Frontal cortex (tissue), 4 donors: ENCODE data around the gene TMEM192. TPM values are rescaled to one million over a fixed set of nuclear protein-coding genes. Genes with fewer than 3 reads are reported as not detected.
"Not testable (repeated sequence)": the region's sequence is repeated elsewhere in the genome, so short reads cannot be mapped to it uniquely, and the experiment has no call there.

ENCODE experiments used
- DNase-seq, 2 donors: peaks; one replicate each; pipeline ENCODE4 v3.0.0; 2012; ENCODE audit warnings: low spot score in 2 of 2
- FAIRE-seq: peaks from 2 replicates; lab custom pipeline; 2012; peaks lifted over from hg19 to GRCh38; lab: Jason Lieb, UNC
- total RNA-seq: library from RNA; depleted of rRNA; stranded (reverse); fragments of >200 nt; gene quantifications from one replicate; pipeline ENCODE4 v1.2.3, GENCODE V29; 2014
- donor health status: control.
- donor health status: control.
- donor health status: control.

Gene TMEM192
- 9.4 TPM for total RNA-seq

- FAIRE-seq, result no peak
These were observed at the start of gene TMEM192 for GRCh38 chr4:165112368-165113121. TMEM192 (minus strand) TSS chr4:165112860; CDS start chr4:165112773, 87 bp downstream.

GRCh38 chr4:165158762-165159161 lies 46.1 kb upstream of the TMEM192 start:
- no peak for DNase-seq
- no peak for FAIRE-seq

More at GRCh38 chr4:165112368-165113121, at the start of gene TMEM192:
- DNase-seq, result peak; percentile 93

- FAIRE-seq (no peak), DNase-seq (no peak)
These were observed 44.2 kb upstream of the TMEM192 start for GRCh38 chr4:165156906-165157305.

GRCh38 chr4:165154482-165154881 lies 41.8 kb upstream of the TMEM192 start:
- no peak for DNase-seq
- no peak for FAIRE-seq

GRCh38 chr4:165152527-165152926 lies 39.9 kb upstream of the TMEM192 start:
- DNase-seq (no peak), FAIRE-seq (no peak)

GRCh38 chr4:165151734-165152133 lies 39.1 kb upstream of the TMEM192 start:
- DNase-seq (no peak), FAIRE-seq (no peak)

- FAIRE-seq, result no peak
These were observed 37.9 kb upstream of the TMEM192 start for GRCh38 chr4:165150545-165150944.

GRCh38 chr4:165138843-165139242 lies 26.2 kb upstream of the TMEM192 start:
- FAIRE-seq (no peak), DNase-seq (no peak)

More at GRCh38 chr4:165150545-165150944, 37.9 kb upstream of the TMEM192 start:
- DNase-seq, result no peak

GRCh38 chr4:165137205-165137604 lies 24.5 kb upstream of the TMEM192 start:
- FAIRE-seq, result no peak
- DNase-seq, result no peak

GRCh38 chr4:165136529-165136928 lies 23.9 kb upstream of the TMEM192 start:
- FAIRE-seq (no peak), DNase-seq (no peak)

- no peak for FAIRE-seq
- no peak for DNase-seq
These were observed 20.5 kb upstream of the TMEM192 start for GRCh38 chr4:165133150-165133549.

GRCh38 chr4:165131247-165131832 lies 18.7 kb upstream of the TMEM192 start:
- FAIRE-seq, result peak; percentile 74
- DNase-seq, result peak; percentile 49 to 62

- DNase-seq, result no peak
These were observed 17.3 kb upstream of the TMEM192 start for GRCh38 chr4:165129924-165130323.

GRCh38 chr4:165125869-165126499 lies 13.3 kb upstream of the TMEM192 start:
- not testable (repeated sequence) for DNase-seq, FAIRE-seq

More at GRCh38 chr4:165129924-165130323, 17.3 kb upstream of the TMEM192 start:
- no peak for FAIRE-seq

- no peak for DNase-seq
- FAIRE-seq, result no peak
These were observed 11.8 kb upstream of the TMEM192 start for GRCh38 chr4:165124488-165124887.

GRCh38 chr4:165118256-165118909 lies 5.7 kb upstream of the TMEM192 start:
- FAIRE-seq (no peak), DNase-seq (no peak)

GRCh38 chr4:165115301-165115700 lies 2.6 kb upstream of the TMEM192 start:
- DNase-seq (no peak), FAIRE-seq (no peak)

GRCh38 chr4:165111906-165112367 lies 723 bp downstream of the TMEM192 start:
- FAIRE-seq, result no peak

GRCh38 chr4:165106518-165106917 lies 6.1 kb downstream of the TMEM192 start:
- FAIRE-seq (no peak), DNase-seq (no peak)

More at GRCh38 chr4:165111906-165112367, 723 bp downstream of the TMEM192 start:
- no peak for DNase-seq

- DNase-seq (no peak), FAIRE-seq (no peak)
These were observed 11.0 kb downstream of the TMEM192 start for GRCh38 chr4:165101641-165102040.
